GM21381 (cell line): ENCODE data around the gene RRP8.
A peak's percentile ranks its signal among the peaks of the same experiment; 100 is the strongest.

ENCODE experiments used
- ATAC-seq: cut with Tn5 transposase; IDR thresholded peaks from one replicate; pipeline ENCODE4 v1.9.1; 2021; ENCODE audit warnings: mild to moderate bottlenecking, moderate library complexity; ENCODE audit not compliant: unreplicated experiment

RRP8 gene

DNA sequence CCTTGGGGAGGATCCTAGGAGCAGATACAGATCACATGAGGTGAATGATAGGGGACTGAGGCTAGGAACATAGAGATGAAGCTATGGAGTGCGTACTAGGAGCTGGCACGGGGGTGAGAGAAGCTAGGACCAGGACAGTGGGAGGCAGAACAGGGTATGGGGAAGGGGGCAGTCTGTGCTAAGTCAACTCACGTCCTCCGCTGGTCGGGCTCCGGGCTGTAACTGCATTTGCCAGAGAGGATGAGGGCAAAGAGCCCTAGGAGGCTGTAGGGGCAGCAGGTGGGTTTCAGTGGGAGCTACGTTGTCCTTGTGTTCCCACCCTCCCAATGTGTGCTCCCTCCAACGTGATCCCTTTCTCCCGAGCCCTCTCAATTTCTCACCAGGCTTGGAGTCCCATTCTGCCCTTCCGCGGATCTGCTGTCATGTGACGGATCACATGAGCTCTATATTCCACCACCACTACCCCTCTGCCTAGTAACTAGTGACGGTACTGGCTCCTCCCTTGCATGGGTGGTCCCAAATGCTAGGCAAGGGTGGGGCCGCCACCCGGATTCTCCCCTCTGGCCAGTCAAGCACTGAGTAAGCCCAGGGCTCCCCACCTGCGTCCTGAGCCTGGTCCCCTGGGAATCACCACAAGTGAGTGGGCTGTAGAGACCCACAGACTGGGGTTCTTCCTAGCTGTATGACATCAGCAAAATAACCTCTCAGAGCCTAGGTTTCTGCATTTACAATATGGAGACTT lies 15.8 kb upstream of the RRP8 start, which contains the start of gene TPP1:
Gene TPP1 (minus strand): TSS at position 419 of the 742 bp plus-strand sequence. CDS start 22 bp downstream, at position 397.
- ATAC-seq = peak; percentile 98

DNA sequence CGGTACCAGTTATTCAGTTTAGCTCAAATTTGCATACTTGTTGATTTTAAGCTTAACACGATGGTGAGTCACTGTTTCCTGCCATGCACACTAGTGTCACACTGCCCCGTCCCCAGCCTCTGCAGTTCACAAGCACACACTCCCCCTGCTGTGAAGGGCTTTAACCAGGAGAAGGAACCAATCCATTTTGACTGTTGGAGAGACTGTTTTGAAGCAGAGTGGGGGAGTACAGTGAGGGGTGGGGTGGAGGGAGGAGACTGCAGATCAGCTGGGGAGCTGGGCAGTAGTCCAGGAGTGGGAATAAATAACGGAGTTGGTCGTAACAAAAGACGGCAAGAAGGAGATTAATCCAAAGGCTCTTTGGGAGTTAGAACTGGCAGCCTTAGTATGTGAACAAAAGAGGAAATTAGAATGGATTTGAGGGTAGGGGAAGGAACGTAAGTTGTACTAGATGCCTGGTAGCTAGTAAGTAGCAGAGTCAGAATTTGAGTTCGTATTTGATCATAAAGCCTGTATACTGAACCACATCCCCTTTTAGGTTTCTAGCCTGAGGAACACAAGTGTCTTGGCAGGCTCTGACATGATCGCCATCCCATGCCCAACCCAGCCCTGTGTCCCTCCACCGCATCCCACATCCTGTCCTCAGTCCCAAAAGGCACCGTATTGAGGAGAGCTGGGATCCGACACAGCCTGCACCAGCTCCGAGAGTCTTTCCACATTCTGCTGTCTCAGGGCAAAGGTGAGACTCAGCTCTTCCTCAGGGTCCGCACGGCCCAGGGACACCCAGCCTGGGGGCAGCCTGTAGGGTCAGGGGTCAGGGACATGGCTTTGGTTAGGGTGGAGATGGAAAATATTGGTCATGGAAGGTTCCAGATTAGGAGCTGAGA lies 14.9 kb upstream of the RRP8 start:
- peak; percentile 15 for ATAC-seq

DNA sequence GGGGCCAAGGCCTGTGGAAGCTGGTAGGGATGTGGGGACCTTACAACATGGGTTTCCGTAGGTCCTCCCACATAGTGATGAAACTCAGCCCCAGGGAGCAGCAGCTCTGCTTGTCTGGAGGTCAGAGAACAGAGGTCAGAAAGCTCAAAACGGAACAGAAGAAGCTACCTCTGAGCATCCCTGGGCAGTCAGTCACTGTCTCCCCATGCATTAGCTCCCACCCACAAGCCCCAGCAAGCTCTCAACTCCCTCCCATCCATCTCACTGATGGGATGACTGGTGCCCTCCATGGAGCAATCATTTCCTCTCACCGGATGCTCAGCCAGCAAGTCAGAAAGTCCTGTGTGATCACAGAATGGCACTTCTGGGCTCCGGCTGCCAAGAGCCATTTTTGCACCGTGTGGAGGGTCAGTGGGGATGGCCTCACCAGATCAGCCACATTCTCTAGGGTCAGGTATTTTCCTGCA lies 13.9 kb upstream of the RRP8 start:
- no peak for ATAC-seq

DNA sequence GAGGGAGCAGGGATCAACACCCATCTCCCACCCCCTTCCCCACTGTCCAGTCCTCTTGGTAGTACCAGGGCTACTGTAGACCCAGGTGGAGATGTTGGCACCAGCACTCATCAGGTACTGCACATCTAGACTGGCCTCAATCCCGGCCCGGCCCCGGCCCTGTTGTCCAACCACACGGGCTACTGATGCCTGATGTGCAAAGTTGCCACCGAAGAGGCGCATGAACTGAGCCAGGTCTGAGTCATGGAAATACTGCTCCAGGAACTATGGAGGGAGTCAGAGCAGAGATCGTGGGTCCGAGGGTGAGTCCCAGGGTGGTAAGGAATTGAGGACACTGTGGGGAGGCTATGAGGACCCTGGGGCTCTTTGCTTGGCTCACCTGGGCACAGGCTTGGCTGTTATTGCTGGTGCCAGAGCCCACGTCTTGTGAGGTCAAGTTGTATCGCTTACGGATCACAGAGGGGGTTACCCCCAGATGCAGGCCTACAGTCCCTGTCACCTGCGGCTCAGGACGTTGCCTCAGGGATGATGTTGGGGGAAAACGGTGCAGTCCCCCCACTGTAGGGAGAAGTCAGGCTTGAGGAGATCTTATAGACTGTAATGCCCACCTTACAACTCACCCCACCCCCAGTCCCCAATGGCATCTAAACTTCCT lies 13.3 kb upstream of the RRP8 start:
- ATAC-seq = no peak

DNA sequence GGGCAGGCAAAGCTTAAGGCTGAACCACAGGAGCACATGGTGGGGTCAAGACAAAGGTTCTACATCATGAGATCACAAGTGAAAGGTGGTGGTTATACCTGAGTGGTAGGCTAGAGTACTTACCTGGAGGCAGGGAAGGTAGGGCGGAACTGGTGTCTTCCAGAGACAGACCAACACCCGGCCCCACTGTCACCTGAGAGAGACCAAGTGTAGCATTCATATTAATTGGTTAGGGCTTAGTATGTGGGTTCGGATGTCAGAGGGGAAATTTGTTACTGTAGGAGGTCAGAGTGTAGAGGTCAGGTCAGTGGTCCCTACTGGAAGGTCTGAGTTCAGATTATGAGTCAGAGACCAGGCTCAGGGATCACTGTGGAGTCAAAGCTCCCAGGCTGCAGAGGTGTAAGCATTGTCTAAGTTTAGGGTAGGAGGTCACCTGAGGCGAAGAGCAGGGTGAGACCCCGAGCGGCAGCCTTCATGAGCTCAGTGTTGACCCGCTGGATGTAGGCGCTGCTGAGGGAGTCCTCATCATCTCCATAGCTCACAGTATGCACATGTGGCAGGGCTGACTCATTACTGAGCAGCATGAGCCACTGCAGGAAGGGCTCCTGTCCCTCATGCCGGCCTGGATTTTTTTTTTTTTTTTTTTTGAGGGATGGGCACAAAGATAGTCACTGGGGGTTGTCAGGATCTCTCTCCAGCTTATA lies 12.6 kb upstream of the RRP8 start:
- ATAC-seq = no peak

DNA sequence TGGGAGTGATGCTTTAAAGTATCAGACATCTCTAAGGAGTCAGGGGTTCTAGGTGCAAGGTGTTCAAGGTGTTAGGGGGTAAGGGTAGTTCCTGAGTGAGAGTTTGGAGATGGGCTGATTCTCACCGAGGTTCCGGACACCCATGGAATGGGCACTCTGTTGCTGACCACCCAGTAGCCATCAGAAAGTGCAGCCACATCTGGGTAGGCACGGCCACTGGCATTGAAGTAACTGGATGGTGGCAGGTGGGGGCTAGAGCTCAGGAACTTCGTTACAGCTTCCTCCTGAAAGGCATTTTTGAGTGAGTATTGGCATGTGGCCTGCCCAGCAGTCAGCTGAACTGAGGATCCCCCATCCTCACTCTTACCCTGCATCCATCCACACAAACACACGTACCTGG lies 11.6 kb upstream of the RRP8 start:
- no peak for ATAC-seq

DNA sequence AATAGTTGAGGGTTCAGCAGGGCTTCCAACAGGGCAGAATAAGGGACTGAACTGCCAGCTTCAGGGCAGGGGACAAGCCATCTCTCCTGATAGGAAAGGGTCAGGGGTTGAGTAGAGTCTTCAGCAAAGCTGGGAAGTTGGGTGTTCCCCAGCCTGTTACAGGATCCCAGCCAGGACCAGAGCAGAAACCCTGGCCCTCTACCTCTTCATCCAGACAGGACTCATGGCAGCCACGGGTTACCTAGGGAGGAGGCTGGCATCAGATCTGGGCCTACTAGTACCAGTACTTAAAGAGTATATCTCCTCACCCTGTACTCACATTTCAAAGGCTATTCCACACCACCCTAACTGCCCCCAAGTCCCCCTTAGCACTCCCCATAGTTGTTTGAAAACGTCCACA lies 11.0 kb upstream of the RRP8 start:
- ATAC-seq = no peak

DNA sequence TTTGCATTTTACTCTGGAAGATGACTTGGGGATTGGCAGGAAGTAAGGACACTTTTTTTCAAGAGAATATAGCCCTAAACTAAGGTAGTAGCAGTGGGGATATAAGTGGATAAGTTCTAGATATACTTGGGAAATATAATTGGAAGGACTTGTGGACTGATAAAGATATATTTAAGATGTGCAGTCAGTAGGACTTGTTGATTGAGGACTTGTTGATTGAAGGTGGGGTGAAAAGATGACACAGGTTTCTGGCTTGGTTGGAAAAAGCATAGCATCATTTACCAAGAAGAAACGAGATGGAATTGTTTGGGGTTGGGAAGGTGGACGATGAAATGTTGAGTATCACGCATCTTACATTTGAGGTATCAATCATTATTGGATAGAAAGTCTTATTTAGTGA lies 10.1 kb upstream of the RRP8 start:
- ATAC-seq = no peak

DNA sequence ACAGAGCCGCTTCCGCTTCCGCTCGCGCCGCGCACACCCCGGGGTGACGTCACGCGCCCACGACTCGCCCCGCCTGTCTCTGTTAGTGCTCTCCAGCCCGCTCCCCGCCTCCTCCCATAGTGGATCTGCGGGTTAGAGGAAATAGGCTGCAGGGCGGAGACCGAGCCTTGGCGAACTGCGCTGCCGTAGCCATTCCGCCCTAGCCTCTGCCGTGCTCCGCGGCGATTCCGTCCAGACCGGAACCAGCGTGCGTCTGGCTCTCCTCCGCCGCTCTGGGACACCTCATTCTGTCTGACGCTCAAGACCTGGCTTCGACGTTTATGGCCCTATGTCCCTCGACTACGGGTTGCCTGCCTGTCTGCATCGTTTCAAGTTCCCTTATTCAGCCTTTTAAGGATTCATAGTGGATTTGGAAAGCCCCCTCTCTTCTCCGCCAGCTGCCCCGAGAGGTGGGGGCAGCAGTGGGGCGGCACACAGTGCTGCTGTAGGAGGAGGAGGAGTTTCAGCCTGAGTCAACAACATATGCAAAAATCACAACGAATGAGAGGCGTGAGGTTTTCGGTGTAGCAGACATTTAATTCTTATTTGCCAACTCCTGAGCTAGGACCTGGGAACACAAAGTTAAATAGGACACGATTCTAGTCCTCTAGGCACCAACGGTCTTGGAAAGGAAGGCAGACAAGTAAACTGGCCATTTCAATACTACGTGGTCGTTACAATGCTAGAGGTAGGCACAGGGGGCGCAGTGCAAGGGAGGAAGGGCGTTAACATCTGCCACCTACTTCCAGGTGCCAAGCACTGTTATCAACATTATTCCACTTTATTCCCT lies 9.0 kb upstream of the RRP8 start, which contains the start of gene TAF10:
Gene TAF10 (minus strand): TSS at position 4 of the 829 bp plus-strand sequence. CDS start 27 bp downstream, outside the sequence.
- peak; percentile 91 for ATAC-seq

DNA sequence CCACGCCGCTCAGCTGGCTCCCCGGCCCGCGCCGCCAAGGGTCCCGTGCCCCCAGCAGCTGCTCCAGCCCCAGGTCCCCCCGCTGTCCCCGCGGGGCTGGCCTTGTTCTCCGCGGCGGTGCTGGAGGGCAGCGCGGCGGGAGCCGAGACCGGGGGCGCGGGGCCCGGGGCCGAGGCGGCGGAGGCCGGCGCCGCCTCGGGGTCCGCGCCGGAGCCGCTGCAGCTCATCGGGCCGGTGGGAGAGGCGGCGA lies 8.5 kb upstream of the RRP8 start:
- peak; percentile 7 for ATAC-seq

DNA sequence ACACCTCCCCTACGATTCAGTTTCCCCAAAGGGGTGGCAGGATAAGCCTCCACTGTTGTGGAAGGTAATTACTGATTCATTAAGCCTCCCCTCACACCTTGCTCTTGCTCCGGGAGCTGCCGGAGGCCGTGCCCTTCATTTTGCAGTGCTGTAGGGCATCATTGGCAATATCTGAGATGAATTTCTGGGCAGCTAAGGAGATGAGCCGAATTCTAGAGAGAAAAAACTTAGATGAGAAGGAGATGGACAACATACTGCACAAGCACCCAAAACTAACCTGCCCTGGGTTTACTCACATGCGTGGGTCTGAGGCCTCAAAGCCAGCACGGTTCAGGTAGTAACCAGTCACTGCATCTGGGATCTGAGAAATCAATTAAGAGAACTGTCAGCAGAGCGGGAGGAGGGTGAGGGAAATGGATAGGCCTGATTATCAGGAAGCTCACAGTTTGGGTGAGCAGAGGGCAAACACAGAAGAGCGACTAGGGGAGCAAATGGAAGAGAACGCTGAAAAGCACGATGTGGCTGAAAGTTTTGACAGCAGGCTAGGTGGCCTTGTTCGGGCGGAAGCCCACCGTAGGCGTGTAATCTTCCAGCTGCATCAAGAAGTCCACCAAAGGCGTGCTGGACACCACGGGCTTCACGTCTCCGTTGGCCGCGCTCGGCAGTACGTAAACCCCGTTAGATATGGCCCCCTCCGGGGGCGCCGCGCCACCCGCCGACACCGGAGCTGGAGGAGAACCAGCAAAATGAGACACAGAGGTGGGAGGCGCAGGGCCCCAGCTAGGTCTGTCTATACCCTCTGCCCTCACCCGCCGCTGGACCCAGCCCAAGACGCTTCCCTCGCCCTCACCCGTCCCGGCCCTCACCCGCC lies 7.9 kb upstream of the RRP8 start:
- no peak for ATAC-seq

DNA sequence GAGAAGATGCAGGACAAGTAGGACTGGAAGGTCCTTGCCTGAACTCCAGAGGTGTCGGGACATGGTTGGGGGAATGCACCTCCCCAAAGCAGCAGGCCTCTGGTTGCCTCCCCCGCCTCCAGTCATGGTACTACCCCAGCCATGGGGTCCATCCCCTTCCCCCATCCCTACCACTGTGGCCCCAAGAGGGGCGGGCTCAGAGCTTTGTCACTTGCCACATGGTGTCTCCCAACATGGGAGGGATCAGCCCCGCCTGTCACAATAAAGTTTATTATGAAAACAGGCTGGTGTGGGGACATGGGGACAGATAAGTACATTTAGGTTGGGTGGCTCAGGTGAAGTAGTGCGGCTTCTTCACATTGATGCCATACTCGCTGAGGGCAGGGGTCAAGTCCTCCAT lies 7.2 kb upstream of the RRP8 start:
- no peak for ATAC-seq

DNA sequence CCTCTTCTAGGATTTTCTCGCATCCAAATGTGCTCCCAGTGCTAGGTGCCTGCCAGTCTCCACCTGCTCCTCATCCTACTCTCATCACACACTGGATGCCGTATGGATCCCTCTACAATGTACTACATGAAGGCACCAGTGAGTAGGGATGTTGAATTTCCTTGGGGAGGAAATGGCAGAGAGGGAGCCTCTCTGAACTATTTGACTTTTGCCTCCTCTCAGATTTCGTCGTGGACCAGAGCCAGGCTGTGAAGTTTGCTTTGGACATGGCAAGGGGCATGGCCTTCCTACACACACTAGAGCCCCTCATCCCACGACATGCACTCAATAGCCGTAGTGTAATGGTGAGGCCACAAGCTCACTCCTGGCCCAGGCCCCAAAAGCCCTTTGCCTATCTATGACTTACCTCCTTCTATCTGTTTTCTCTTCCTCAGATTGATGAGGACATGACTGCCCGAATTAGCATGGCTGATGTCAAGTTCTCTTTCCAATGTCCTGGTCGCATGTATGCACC lies 6.1 kb upstream of the RRP8 start:
- ATAC-seq = no peak

DNA sequence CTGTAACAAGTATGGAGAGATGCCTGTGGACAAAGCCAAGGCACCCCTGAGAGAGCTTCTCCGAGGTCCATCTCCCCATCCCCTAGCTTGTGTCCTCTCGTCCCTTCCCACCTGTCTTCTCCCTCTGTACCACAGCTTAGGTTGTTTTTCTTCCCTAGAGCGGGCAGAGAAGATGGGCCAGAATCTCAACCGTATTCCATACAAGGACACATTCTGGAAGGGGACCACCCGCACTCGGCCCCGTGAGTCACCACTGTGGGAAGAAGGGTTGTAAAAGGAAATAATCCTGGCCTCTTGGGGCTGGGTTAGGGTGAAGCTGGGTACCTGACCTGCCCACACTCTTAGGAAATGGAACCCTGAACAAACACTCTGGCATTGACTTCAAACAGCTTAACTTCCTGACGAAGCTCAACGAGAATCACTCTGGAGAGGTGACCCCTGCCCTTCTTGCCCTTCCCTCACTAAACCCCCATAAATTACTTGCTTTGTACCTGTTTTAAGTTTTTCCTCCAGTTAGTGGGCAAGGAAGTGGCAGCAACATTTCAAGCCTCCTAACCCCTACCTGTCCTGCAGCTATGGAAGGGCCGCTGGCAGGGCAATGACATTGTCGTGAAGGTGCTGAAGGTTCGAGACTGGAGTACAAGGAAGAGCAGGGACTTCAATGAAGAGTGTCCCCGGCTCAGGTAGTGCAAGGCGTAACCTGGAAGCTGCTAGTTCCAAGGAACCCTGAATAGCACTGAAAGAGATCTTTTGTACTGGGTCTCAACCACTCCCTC lies 5.5 kb upstream of the RRP8 start:
- ATAC-seq = no peak

DNA sequence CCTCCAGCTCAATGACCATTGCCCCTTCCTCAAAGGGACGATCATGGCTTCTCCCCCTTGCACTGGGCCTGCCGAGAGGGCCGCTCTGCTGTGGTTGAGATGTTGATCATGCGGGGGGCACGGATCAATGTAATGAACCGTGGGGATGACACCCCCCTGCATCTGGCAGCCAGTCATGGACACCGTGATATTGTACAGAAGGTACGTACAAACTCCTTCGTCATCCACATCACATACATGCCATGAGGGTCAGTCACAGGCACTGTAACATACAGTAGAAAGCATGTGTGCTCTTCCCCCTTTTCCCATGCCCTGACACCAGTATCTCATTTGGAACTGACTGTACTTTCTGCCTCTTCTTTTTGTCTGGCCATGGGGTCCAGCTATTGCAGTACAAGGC lies 4.6 kb upstream of the RRP8 start:
- ATAC-seq = no peak

DNA sequence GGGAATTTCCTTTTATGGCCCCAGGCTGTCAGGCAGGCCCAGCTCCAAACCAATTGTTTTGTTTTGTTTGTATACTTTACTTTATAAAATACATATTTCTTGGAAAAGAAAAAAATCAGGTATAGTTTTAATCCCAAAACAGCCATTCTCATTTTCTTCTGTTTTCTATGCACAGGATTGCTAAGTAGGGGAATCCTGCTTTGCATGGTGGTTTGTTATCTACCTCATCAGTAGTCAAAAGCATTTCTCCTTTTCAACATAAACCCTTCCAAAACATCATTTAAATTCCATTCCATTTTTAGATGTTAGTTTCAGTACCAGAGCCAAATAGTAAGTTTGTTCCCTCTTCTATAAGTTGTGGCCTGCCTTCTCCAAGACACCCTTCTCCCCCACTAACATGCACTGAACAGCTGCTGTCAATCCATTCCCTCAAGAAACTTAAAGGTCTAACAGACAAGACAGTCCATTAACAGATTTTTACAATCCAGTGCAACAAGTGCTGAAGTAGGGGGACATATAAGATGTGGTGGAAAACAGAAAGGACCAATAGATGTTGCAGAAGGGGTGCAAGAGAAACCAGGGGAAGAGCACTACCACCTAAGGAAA lies 3.9 kb upstream of the RRP8 start:
- no peak for ATAC-seq

DNA sequence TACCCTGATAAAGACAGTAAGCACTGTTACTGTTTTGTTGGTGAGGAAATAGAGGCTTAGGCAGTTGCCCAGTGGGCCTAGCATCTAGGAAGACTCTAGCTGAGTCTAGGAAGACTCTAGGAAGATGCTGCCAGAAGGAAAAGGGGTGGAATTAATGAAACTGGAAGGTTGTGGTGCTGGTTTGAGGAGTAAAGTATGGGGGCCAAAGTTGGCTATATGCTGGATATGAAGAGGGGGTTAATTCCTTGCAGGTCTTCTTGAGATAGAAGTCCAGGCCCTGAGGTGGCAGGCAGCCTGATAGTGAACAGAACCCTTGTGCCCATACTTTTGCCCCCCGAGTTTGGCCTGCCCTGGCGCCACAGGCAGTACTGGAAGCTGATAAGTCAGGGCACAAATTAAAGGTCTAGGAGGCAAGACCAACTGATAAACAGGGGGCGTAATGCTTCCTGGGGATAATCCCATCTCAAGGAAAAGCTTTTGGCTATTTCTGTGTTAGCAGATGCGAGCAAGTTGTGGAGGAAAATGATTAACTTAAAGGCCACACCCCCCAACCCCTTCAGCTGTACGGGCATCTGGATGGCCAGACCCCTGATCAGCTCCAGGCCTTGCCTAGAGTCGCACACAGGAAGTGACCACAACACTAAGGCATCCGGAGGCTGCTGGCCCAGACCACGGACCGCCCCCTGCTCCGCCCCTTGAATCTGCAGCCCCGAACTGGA lies 3.2 kb upstream of the RRP8 start:
- peak; percentile 47 for ATAC-seq
